NCI-H1694 (cell line): ENCODE measurements around the gene GIMAP7.
"Not testable (repeated sequence)": the region's sequence is repeated elsewhere in the genome, so short reads cannot be mapped to it uniquely, and the experiment has no call there.

Experiments
- DNase-seq: peaks from one replicate; lab custom pipeline; 2025; lab: John Stamatoyannopoulos, UW

The GIMAP7 gene

GRCh38 chr7:150514748-150515222 is at the start of gene GIMAP7:
Gene GIMAP7 (plus strand): TSS chr7:150514872. CDS start chr7:150519975, 5,103 bp downstream.
- DNase-seq = no peak

- DNase-seq = no peak
Observed at GRCh38 chr7:150464962-150465361, 49.7 kb upstream of the GIMAP7 start.

- no peak for DNase-seq
Observed at GRCh38 chr7:150465414-150465813, 49.3 kb upstream of the GIMAP7 start.

- no peak for DNase-seq
Observed at GRCh38 chr7:150466477-150466876, 48.2 kb upstream of the GIMAP7 start.

- DNase-seq = no peak
Observed at GRCh38 chr7:150468241-150468640, 46.4 kb upstream of the GIMAP7 start.

- DNase-seq = no peak
Observed at GRCh38 chr7:150471886-150472285, 42.8 kb upstream of the GIMAP7 start.

- DNase-seq = no peak
Observed at GRCh38 chr7:150473902-150474301, 40.8 kb upstream of the GIMAP7 start.

- no peak for DNase-seq
Observed at GRCh38 chr7:150476285-150476684, 38.4 kb upstream of the GIMAP7 start.

GRCh38 chr7:150476819-150477631 is 37.6 kb upstream of the GIMAP7 start:
- no peak for DNase-seq

- no peak for DNase-seq
Observed at GRCh38 chr7:150479023-150479716, 35.5 kb upstream of the GIMAP7 start.

GRCh38 chr7:150481186-150481920 is 33.3 kb upstream of the GIMAP7 start:
- no peak for DNase-seq

- no peak for DNase-seq
Observed at GRCh38 chr7:150481922-150482321, 32.8 kb upstream of the GIMAP7 start.

GRCh38 chr7:150483514-150483913 is 31.2 kb upstream of the GIMAP7 start:
- not testable (repeated sequence) for DNase-seq

- DNase-seq = not testable (repeated sequence)
Observed at GRCh38 chr7:150484071-150484470, 30.6 kb upstream of the GIMAP7 start.

- no peak for DNase-seq
Observed at GRCh38 chr7:150487625-150488024, 27.0 kb upstream of the GIMAP7 start.

GRCh38 chr7:150489782-150490181 is 24.9 kb upstream of the GIMAP7 start:
- no peak for DNase-seq

- not testable (repeated sequence) for DNase-seq
Observed at GRCh38 chr7:150493442-150493841, 21.2 kb upstream of the GIMAP7 start.

- no peak for DNase-seq
Observed at GRCh38 chr7:150502519-150502918, 12.2 kb upstream of the GIMAP7 start.

- no peak for DNase-seq
Observed at GRCh38 chr7:150503155-150503554, 11.5 kb upstream of the GIMAP7 start.

GRCh38 chr7:150503581-150503980 is 11.1 kb upstream of the GIMAP7 start:
- DNase-seq = no peak

GRCh38 chr7:150507947-150508602 is 6.6 kb upstream of the GIMAP7 start:
- DNase-seq = no peak

GRCh38 chr7:150511048-150511447 is 3.6 kb upstream of the GIMAP7 start:
- DNase-seq = no peak
